ENCODE data around the gene TRERF1. TPM values are rescaled to one million over a fixed set of nuclear protein-coding genes. Genes with fewer than 3 reads are reported as not detected.
A peak's percentile ranks its signal among the peaks of the same experiment; 100 is the strongest.

The TRERF1 gene
- total RNA-seq, 1 experiment from 2014 or later = 22.3 TPM

GRCh38 chr6:42417641-42418112 is 34.0 kb downstream of the TRERF1 start (continued):
- TF ChIP-seq, protein P1, sequence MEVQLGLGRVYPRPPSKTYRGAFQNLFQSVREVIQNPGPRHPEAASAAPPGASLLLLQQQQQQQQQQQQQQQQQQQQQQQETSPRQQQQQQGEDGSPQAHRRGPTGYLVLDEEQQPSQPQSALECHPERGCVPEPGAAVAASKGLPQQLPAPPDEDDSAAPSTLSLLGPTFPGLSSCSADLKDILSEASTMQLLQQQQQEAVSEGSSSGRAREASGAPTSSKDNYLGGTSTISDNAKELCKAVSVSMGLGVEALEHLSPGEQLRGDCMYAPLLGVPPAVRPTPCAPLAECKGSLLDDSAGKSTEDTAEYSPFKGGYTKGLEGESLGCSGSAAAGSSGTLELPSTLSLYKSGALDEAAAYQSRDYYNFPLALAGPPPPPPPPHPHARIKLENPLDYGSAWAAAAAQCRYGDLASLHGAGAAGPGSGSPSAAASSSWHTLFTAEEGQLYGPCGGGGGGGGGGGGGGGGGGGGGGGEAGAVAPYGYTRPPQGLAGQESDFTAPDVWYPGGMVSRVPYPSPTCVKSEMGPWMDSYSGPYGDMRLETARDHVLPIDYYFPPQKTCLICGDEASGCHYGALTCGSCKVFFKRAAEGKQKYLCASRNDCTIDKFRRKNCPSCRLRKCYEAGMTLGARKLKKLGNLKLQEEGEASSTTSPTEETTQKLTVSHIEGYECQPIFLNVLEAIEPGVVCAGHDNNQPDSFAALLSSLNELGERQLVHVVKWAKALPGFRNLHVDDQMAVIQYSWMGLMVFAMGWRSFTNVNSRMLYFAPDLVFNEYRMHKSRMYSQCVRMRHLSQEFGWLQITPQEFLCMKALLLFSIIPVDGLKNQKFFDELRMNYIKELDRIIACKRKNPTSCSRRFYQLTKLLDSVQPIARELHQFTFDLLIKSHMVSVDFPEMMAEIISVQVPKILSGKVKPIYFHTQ (CRISPR knock-in tag; IDR thresholded peaks at IDR 0.05) = no peak
- TF ChIP-seq ZMAT4 (CRISPR knock-in tag; IDR thresholded peaks at IDR 0.05) (no peak), PRRX2 (CRISPR knock-in tag; IDR thresholded peaks at IDR 0.05) (no peak), GRHL2 (CRISPR knock-in tag; IDR thresholded peaks at IDR 0.05; ENCODE audit: insufficient replicate concordance, severe bottlenecking) (no peak)

DNA sequence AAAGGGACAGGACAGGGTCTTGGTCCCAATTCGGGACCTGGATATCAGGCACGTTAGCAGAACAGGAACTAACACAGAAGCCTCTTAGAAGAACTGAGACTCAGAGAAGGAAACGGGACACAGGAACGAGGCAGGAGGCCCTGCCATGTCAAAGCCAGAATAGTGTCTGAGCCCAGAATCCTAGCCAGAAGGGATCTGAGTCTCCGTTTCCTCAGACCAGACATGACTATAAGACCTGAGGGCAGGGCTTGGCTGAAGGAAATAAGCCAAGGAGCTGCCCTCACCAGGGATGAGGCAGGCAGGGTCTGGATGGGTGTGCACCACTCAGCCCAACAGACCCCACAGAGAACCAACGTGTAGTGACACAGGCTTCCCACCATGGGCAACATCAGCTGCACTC is 40.3 kb downstream of the TRERF1 start:
- no peak for DNase-seq (ENCODE audit: low spot score)
- Mint-ChIP-seq H3K27me3 (ENCODE audit: low read depth) (no peaks in the 10 kb centered on the region), H3K4me1 (peaks cover 49% of the 10 kb centered on the region), H3K4me3 (no peak overlapping the region), H3K36me3 (no peaks in the 10 kb centered on the region), H3K27ac (peak overlapping the region; percentile 2; the same call in 1 of the 2 replicates), H3K9me3 (no peaks in the 10 kb centered on the region)
- POLR2A ChIA-PET = no interaction called here
- no peak for ATAC-seq
- CTCF ChIA-PET = interaction anchor here (0.5 to 1.3 kb wide), 2 partner anchors 136 to 1808 kb away, joined by 3 to 5 read pairs; no protein-coding TSS in a partner anchor
- TF ChIP-seq ZNF671 (CRISPR knock-in tag; IDR thresholded peaks at IDR 0.05) = no peak
- TF ChIP-seq JAZF1 (CRISPR knock-in tag; IDR thresholded peaks at IDR 0.05) = no peak
- TF ChIP-seq TCF7 (CRISPR knock-in tag; IDR thresholded peaks at IDR 0.05; ENCODE audit: low read depth) = no peak
- TF ChIP-seq ZNF317 (CRISPR knock-in tag; IDR thresholded peaks at IDR 0.05; ENCODE audit: borderline replicate concordance, low read depth) = no peak
- TF ChIP-seq, protein P2, sequence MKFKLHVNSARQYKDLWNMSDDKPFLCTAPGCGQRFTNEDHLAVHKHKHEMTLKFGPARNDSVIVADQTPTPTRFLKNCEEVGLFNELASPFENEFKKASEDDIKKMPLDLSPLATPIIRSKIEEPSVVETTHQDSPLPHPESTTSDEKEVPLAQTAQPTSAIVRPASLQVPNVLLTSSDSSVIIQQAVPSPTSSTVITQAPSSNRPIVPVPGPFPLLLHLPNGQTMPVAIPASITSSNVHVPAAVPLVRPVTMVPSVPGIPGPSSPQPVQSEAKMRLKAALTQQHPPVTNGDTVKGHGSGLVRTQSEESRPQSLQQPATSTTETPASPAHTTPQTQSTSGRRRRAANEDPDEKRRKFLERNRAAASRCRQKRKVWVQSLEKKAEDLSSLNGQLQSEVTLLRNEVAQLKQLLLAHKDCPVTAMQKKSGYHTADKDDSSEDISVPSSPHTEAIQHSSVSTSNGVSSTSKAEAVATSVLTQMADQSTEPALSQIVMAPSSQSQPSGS (CRISPR knock-in tag; IDR thresholded peaks at IDR 0.05; ENCODE audit: borderline replicate concordance, low read depth) = no peak
- no peak for TF ChIP-seq EMX1 (CRISPR knock-in tag; IDR thresholded peaks at IDR 0.05)
- TF ChIP-seq GABPB1 (CRISPR knock-in tag; IDR thresholded peaks at IDR 0.05) = no peak
- no peak for TF ChIP-seq ZNF416 (CRISPR knock-in tag; IDR thresholded peaks at IDR 0.05)
- no peak for TF ChIP-seq ELF4 (CRISPR knock-in tag; IDR thresholded peaks at IDR 0.05; ENCODE audit: low read depth)
- TF ChIP-seq FOXP4 (CRISPR knock-in tag; IDR thresholded peaks at IDR 0.05) = no peak
- TF ChIP-seq PRRX2 (CRISPR knock-in tag; IDR thresholded peaks at IDR 0.05) = no peak
- TF ChIP-seq JUN (CRISPR knock-in tag; IDR thresholded peaks at IDR 0.05) = no peak
- TF ChIP-seq, protein P3, sequence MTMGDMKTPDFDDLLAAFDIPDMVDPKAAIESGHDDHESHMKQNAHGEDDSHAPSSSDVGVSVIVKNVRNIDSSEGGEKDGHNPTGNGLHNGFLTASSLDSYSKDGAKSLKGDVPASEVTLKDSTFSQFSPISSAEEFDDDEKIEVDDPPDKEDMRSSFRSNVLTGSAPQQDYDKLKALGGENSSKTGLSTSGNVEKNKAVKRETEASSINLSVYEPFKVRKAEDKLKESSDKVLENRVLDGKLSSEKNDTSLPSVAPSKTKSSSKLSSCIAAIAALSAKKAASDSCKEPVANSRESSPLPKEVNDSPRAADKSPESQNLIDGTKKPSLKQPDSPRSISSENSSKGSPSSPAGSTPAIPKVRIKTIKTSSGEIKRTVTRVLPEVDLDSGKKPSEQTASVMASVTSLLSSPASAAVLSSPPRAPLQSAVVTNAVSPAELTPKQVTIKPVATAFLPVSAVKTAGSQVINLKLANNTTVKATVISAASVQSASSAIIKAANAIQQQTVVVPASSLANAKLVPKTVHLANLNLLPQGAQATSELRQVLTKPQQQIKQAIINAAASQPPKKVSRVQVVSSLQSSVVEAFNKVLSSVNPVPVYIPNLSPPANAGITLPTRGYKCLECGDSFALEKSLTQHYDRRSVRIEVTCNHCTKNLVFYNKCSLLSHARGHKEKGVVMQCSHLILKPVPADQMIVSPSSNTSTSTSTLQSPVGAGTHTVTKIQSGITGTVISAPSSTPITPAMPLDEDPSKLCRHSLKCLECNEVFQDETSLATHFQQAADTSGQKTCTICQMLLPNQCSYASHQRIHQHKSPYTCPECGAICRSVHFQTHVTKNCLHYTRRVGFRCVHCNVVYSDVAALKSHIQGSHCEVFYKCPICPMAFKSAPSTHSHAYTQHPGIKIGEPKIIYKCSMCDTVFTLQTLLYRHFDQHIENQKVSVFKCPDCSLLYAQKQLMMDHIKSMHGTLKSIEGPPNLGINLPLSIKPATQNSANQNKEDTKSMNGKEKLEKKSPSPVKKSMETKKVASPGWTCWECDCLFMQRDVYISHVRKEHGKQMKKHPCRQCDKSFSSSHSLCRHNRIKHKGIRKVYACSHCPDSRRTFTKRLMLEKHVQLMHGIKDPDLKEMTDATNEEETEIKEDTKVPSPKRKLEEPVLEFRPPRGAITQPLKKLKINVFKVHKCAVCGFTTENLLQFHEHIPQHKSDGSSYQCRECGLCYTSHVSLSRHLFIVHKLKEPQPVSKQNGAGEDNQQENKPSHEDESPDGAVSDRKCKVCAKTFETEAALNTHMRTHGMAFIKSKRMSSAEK (CRISPR knock-in tag; IDR thresholded peaks at IDR 0.05; ENCODE audit: borderline replicate concordance) = no peak
- TF ChIP-seq, protein P4, sequence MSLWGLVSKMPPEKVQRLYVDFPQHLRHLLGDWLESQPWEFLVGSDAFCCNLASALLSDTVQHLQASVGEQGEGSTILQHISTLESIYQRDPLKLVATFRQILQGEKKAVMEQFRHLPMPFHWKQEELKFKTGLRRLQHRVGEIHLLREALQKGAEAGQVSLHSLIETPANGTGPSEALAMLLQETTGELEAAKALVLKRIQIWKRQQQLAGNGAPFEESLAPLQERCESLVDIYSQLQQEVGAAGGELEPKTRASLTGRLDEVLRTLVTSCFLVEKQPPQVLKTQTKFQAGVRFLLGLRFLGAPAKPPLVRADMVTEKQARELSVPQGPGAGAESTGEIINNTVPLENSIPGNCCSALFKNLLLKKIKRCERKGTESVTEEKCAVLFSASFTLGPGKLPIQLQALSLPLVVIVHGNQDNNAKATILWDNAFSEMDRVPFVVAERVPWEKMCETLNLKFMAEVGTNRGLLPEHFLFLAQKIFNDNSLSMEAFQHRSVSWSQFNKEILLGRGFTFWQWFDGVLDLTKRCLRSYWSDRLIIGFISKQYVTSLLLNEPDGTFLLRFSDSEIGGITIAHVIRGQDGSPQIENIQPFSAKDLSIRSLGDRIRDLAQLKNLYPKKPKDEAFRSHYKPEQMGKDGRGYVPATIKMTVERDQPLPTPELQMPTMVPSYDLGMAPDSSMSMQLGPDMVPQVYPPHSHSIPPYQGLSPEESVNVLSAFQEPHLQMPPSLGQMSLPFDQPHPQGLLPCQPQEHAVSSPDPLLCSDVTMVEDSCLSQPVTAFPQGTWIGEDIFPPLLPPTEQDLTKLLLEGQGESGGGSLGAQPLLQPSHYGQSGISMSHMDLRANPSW (CRISPR knock-in tag; conservative IDR thresholded peaks at IDR 0.05; ENCODE audit: low read depth) = no peak
- TF ChIP-seq USF1 (CRISPR knock-in tag; IDR thresholded peaks at IDR 0.05) = no peak
- no peak for TF ChIP-seq GTF2I (CRISPR knock-in tag; conservative IDR thresholded peaks at IDR 0.05)

Data from WTC11 (cell line).